T-helper 2 cell treated with Interferon-gamma antibody and Interleukin-4, amounts not matched to agents 5 μg/mL and 100 μg/mL, for 36 hours (primary cell): ENCODE results near the gene RAB3A.
A peak's percentile ranks its signal among the peaks of the same experiment; 100 is the strongest.

ENCODE experiments used
- DNase-seq: peaks from one replicate; pipeline ENCODE4 v3.0.0; 2021; ENCODE audit warnings: low spot score
- H3K27ac Mint-ChIP-seq: one replicate; pipeline ENCODE4 v1.8.0; 2021; ENCODE audit warnings: mild to moderate bottlenecking, mixed read lengths
- H3K27me3 Mint-ChIP-seq: one replicate; pipeline ENCODE4 v1.8.0; 2021; ENCODE audit warnings: low read depth, mixed read lengths
- H3K36me3 Mint-ChIP-seq: one replicate; pipeline ENCODE4 v1.8.0; 2021; ENCODE audit warnings: low read depth, mixed read lengths
- H3K4me1 Mint-ChIP-seq: one replicate; pipeline ENCODE4 v1.8.0; 2021; ENCODE audit warnings: low read depth, mixed read lengths
- H3K4me3 Mint-ChIP-seq: one replicate; pipeline ENCODE4 v1.8.0; 2022; ENCODE audit warnings: mild to moderate bottlenecking, moderate library complexity, mixed read lengths
- H3K9me3 Mint-ChIP-seq: one replicate; pipeline ENCODE4 v1.8.0; 2021; ENCODE audit warnings: mixed read lengths

Gene RAB3A

DNA sequence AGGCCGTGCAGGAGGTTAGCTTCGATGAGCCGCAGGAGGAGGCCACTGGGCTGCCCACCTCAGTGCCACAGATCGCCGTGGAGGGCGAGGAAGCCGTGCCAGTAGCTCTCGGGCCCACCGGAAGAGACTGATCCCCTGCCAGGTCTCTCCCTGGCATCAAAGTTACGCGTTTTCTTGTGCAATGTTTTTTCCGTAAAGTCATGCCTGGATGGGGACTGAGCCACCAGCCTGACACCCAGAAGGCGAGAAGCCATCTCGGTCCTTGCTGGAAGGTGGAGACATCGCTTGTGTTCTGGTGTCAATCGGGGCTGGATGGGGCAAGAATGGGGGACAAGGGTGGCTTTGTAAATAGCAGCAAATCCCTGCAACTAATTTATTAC, 54.3 kb downstream of the RAB3A start:
- DNase-seq, result no peak
- Mint-ChIP-seq H3K4me3 (no peak overlapping the region), H3K4me1 (peaks cover 17% of the 10 kb centered on the region), H3K9me3 (no peaks in the 10 kb centered on the region), H3K36me3 (peaks cover 29% of the 10 kb centered on the region), H3K27ac (no peak overlapping the region), H3K27me3 (no peaks in the 10 kb centered on the region)

DNA sequence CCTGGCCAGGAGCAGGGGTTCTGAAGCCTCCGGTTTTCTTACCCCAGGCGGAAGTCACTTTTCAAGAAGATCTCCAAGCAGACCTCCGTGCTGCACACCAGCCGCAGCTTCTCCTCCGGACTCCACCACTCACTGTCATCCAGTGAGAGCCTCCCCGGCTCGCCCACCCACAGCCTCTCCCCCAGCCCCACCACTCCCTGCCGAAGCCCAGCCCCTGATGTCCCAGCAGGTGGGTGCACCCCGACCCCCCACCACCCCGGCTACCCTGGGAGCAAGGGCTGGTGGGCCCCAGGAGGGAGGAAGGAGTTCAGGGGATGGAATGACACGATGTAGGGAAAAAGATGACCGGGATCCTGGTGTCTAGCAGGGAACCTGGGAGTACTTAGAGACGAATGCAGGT, 56.4 kb downstream of the RAB3A start:
- Mint-ChIP-seq H3K27ac (peak overlapping the region; percentile 26), H3K27me3 (no peaks in the 10 kb centered on the region), H3K4me1 (peaks cover 9% of the 10 kb centered on the region), H3K9me3 (no peaks in the 10 kb centered on the region), H3K36me3 (peaks cover 34% of the 10 kb centered on the region), H3K4me3 (no peak overlapping the region)
- DNase-seq, result no peak
